ENCODE data around the gene AKT1.
"Not testable (repeated sequence)": the region's sequence is repeated elsewhere in the genome, so short reads cannot be mapped to it uniquely, and the experiment has no call there.

The AKT1 gene

GRCh38 chr14:104739026-104739425 is 56.5 kb downstream of the AKT1 start:
- intact Hi-C loops (cut with micrococcal nuclease), result no loop called here

GRCh38 chr14:104738375-104739019 is 57.1 kb downstream of the AKT1 start:
- Mint-ChIP-seq H3K36me3 (ENCODE audit: low read depth) (no peaks in the 10 kb centered on the region), H3K4me3 (no peak overlapping the region), H3K27ac (no peak overlapping the region), H3K9me3 (no peaks in the 10 kb centered on the region), H3K27me3 (peaks cover 7% of the 10 kb centered on the region), H3K4me1 (ENCODE audit: low read depth) (peaks cover 23% of the 10 kb centered on the region)
- intact Hi-C loops (cut with micrococcal nuclease), result no loop called here

More at GRCh38 chr14:104739026-104739425, 56.5 kb downstream of the AKT1 start:
- Mint-ChIP-seq H3K27me3 (peaks cover 6% of the 10 kb centered on the region), H3K4me1 (ENCODE audit: low read depth) (peaks cover 23% of the 10 kb centered on the region), H3K27ac (no peak overlapping the region), H3K36me3 (ENCODE audit: low read depth) (no peaks in the 10 kb centered on the region), H3K4me3 (no peak overlapping the region), H3K9me3 (no peaks in the 10 kb centered on the region)

GRCh38 chr14:104735830-104736642 is 59.5 kb downstream of the AKT1 start:
- H3K4me1 Mint-ChIP-seq (ENCODE audit: low read depth), result peaks cover 23% of the 10 kb centered on the region
- H3K36me3 Mint-ChIP-seq (ENCODE audit: low read depth), result no peaks in the 10 kb centered on the region
- intact Hi-C loops (cut with micrococcal nuclease), result no loop called here
- H3K27ac Mint-ChIP-seq, result peak overlapping the region; percentile 9
- no peak overlapping the region for H3K4me3 Mint-ChIP-seq
- H3K27me3 Mint-ChIP-seq, result peaks cover 10% of the 10 kb centered on the region
- no peaks in the 10 kb centered on the region for H3K9me3 Mint-ChIP-seq

GRCh38 chr14:104734991-104735779 is 60.4 kb downstream of the AKT1 start:
- Mint-ChIP-seq H3K27me3 (peaks cover 10% of the 10 kb centered on the region), H3K36me3 (ENCODE audit: low read depth) (no peaks in the 10 kb centered on the region), H3K27ac (no peak overlapping the region), H3K9me3 (no peaks in the 10 kb centered on the region), H3K4me3 (no peak overlapping the region), H3K4me1 (ENCODE audit: low read depth) (peaks cover 23% of the 10 kb centered on the region)
- intact Hi-C loops (cut with micrococcal nuclease), result no loop called here

- H3K27ac Mint-ChIP-seq, result no peak overlapping the region
- peaks cover 10% of the 10 kb centered on the region for H3K27me3 Mint-ChIP-seq
- no peaks in the 10 kb centered on the region for H3K36me3 Mint-ChIP-seq (ENCODE audit: low read depth)
- H3K4me3 Mint-ChIP-seq, result no peak overlapping the region
- intact Hi-C loops (cut with micrococcal nuclease), result no loop called here
- H3K4me1 Mint-ChIP-seq (ENCODE audit: low read depth), result peaks cover 23% of the 10 kb centered on the region
- H3K9me3 Mint-ChIP-seq, result no peaks in the 10 kb centered on the region
Observed at GRCh38 chr14:104734601-104734990, 61.0 kb downstream of the AKT1 start.

- H3K27ac Mint-ChIP-seq, result no peak overlapping the region
- peaks cover 12% of the 10 kb centered on the region for H3K27me3 Mint-ChIP-seq
- H3K4me1 Mint-ChIP-seq (ENCODE audit: low read depth), result peaks cover 23% of the 10 kb centered on the region
- H3K36me3 Mint-ChIP-seq (ENCODE audit: low read depth), result no peaks in the 10 kb centered on the region
- no peaks in the 10 kb centered on the region for H3K9me3 Mint-ChIP-seq
- intact Hi-C loops (cut with micrococcal nuclease), result no loop called here
- H3K4me3 Mint-ChIP-seq, result no peak overlapping the region
Observed at GRCh38 chr14:104734051-104734587, 61.4 kb downstream of the AKT1 start.

- no peak overlapping the region for H3K4me3 Mint-ChIP-seq
- H3K27ac Mint-ChIP-seq, result no peak overlapping the region
- H3K36me3 Mint-ChIP-seq (ENCODE audit: low read depth), result no peaks in the 10 kb centered on the region
- peaks cover 17% of the 10 kb centered on the region for H3K27me3 Mint-ChIP-seq
- no peaks in the 10 kb centered on the region for H3K9me3 Mint-ChIP-seq
- intact Hi-C loops (cut with micrococcal nuclease), result no loop called here
- peaks cover 23% of the 10 kb centered on the region for H3K4me1 Mint-ChIP-seq (ENCODE audit: low read depth)
Observed at GRCh38 chr14:104732931-104733681, 62.4 kb downstream of the AKT1 start.

- Mint-ChIP-seq H3K27me3 (peaks cover 20% of the 10 kb centered on the region), H3K27ac (no peak overlapping the region), H3K9me3 (no peaks in the 10 kb centered on the region), H3K36me3 (ENCODE audit: low read depth) (no peaks in the 10 kb centered on the region), H3K4me3 (no peak overlapping the region), H3K4me1 (ENCODE audit: low read depth) (peaks cover 22% of the 10 kb centered on the region)
- intact Hi-C loops (cut with micrococcal nuclease), result no loop called here
Observed at GRCh38 chr14:104732355-104732804, 63.2 kb downstream of the AKT1 start.

GRCh38 chr14:104731320-104732294 is 63.9 kb downstream of the AKT1 start:
- H3K36me3 Mint-ChIP-seq (ENCODE audit: low read depth), result no peaks in the 10 kb centered on the region
- no peak overlapping the region for H3K4me3 Mint-ChIP-seq
- intact Hi-C loops (cut with micrococcal nuclease), result no loop called here
- H3K4me1 Mint-ChIP-seq (ENCODE audit: low read depth), result peaks cover 19% of the 10 kb centered on the region
- no peak overlapping the region for H3K27ac Mint-ChIP-seq
- no peaks in the 10 kb centered on the region for H3K9me3 Mint-ChIP-seq
- H3K27me3 Mint-ChIP-seq, result peaks cover 24% of the 10 kb centered on the region

GRCh38 chr14:104730487-104730886 is 65.1 kb downstream of the AKT1 start:
- peaks cover 8% of the 10 kb centered on the region for H3K4me1 Mint-ChIP-seq (ENCODE audit: low read depth)
- no peak overlapping the region for H3K4me3 Mint-ChIP-seq
- H3K36me3 Mint-ChIP-seq (ENCODE audit: low read depth), result no peaks in the 10 kb centered on the region
- intact Hi-C loops (cut with micrococcal nuclease), result no loop called here
- H3K27me3 Mint-ChIP-seq, result peaks cover 26% of the 10 kb centered on the region
- no peak overlapping the region for H3K27ac Mint-ChIP-seq
- no peaks in the 10 kb centered on the region for H3K9me3 Mint-ChIP-seq

- H3K36me3 Mint-ChIP-seq (ENCODE audit: low read depth), result no peaks in the 10 kb centered on the region
- H3K4me1 Mint-ChIP-seq (ENCODE audit: low read depth), result peaks cover 6% of the 10 kb centered on the region
- intact Hi-C loops (cut with micrococcal nuclease), result no loop called here
- no peak overlapping the region for H3K27ac Mint-ChIP-seq
- H3K9me3 Mint-ChIP-seq, result no peaks in the 10 kb centered on the region
- H3K4me3 Mint-ChIP-seq, result no peak overlapping the region
- H3K27me3 Mint-ChIP-seq, result peaks cover 33% of the 10 kb centered on the region
Observed at GRCh38 chr14:104729835-104730181, 65.7 kb downstream of the AKT1 start.

GRCh38 chr14:104729176-104729834 is 66.2 kb downstream of the AKT1 start:
- H3K4me1 Mint-ChIP-seq (ENCODE audit: low read depth); H3K27ac Mint-ChIP-seq; H3K4me3 Mint-ChIP-seq; intact Hi-C loops (cut with micrococcal nuclease); H3K36me3 Mint-ChIP-seq (ENCODE audit: low read depth); H3K9me3 Mint-ChIP-seq: not testable (repeated sequence)
- peaks cover 37% of the 10 kb centered on the region for H3K27me3 Mint-ChIP-seq

Data from dendritic cell treated with granulocyte-macrophage colony-stimulating factor and Interleukin-4, amounts not matched to agents 40 ng/mL and 50 ng/mL, for 4 days (primary cell).